A549 (cell line): ENCODE results near the gene CADM1.

ENCODE experiments used
- BHLHE40 ChIP-seq: IDR thresholded peaks from 2 replicates; pipeline ENCODE4 v1.6.1; 2012; ENCODE audit warnings: low read depth, low read length, inconsistent platforms
- CTCF ChIP-seq: fragments of >200 bp; sonication (Bioruptor Twin); formaldehyde crosslinking; IDR thresholded peaks from 3 replicates; pipeline ENCODE4 v1.5.1; 2016
- EP300 ChIP-seq, 2 experiments: fragments of >200 bp; sonication (Bioruptor Twin); formaldehyde crosslinking; IDR thresholded peaks; 2 replicates in 1 of 2; 3 replicates in 1 of 2; pipeline ENCODE4 v1.6.1; 2016 to 2017
- HOXA7 ChIP-seq: fragments of 250-450 bp; sonication (Bioruptor Pico); IDR thresholded peaks from 2 replicates; pipeline ENCODE4 v1.5.0; 2020; ENCODE audit warnings: mild to moderate bottlenecking, moderate library complexity
- JUNB ChIP-seq: fragments of >200 bp; sonication (Bioruptor Twin); formaldehyde crosslinking; IDR thresholded peaks from 2 replicates; pipeline ENCODE4 v1.6.1; 2016
- RAD21 ChIP-seq, 2 experiments: fragments of >200 bp in 1 of 2; sonication (Bioruptor Twin) in 1 of 2; formaldehyde crosslinking in 1 of 2; IDR thresholded peaks in 1 of 2; conservative IDR thresholded peaks in 1 of 2; 2 replicates in 1 of 2; 3 replicates in 1 of 2; pipeline ENCODE4 v1.6.1; 2012 to 2018; ENCODE audit warnings: inconsistent platforms in 1 of 2
- RCOR1 ChIP-seq: fragments of 150-350 bp; IDR thresholded peaks from 2 replicates; pipeline ENCODE4 v1.6.1; 2014; ENCODE audit warnings: antibody characterized with exemption, low read length, low read depth
- REST ChIP-seq: fragments of 200-600 bp; sonication (generic); IDR thresholded peaks from 2 replicates; pipeline ENCODE4 v1.6.1; 2016; ENCODE audit warnings: antibody characterized with exemption, mild to moderate bottlenecking, moderate library complexity

GRCh38 chr11:115184901-115185300, 319.3 kb downstream of the CADM1 start:
- no peak for TF ChIP-seq EP300 (IDR thresholded peaks at IDR 0.05)
- no peak for TF ChIP-seq CTCF
- TF ChIP-seq RAD21 (conservative IDR thresholded peaks at IDR 0.05 in 1 of 2, IDR thresholded peaks at IDR 0.05 in 1 of 2), result no peak
- no peak for TF ChIP-seq JUNB
- TF ChIP-seq REST, result no peak
- TF ChIP-seq BHLHE40, result no peak
- no peak for TF ChIP-seq RCOR1
- no peak for TF ChIP-seq HOXA7 (CRISPR knock-in tag)
